ENCODE measurements around the gene IL12RB1. TPM values are rescaled to one million over a fixed set of nuclear protein-coding genes. Genes with fewer than 3 reads are reported as not detected.
A peak's percentile ranks its signal among the peaks of the same experiment; 100 is the strongest.

IL12RB1 gene
- total RNA-seq, 1 experiment from 2014 or later, result 0.36 TPM

GRCh38 chr19:18109733-18110608 is 23.2 kb upstream of the IL12RB1 start:
- Histone ChIP-seq H3K4me3 (ENCODE audit: low read depth in 2 of 2, low read length in 2 of 2) (peak overlapping the region; percentile 57 to 63), H3K36me3 (ENCODE audit: control insufficient read depth, insufficient read depth, low read length) (no peaks in the 10 kb centered on the region), H3K27ac (ENCODE audit: low read length) (0 out of 2 replicates have a peak overlapping the region, but pooled peaks have one; percentile 8), H3K27me3 (ENCODE audit: control insufficient read depth, insufficient read depth, low read length) (no peaks in the 10 kb centered on the region), H3K9me3 (ENCODE audit: control insufficient read depth, insufficient read depth, low read depth, low read length) (no peaks in the 10 kb centered on the region), H3K4me1 (ENCODE audit: control insufficient read depth, insufficient read depth, low read length) (0 out of 2 replicates have a peak, but pooled peaks cover 3% of the 10 kb centered on the region)
- no TSS peak for BruUV-seq (replicated peaks)
- TF ChIP-seq CTCF (IDR thresholded peaks at IDR 0.05), result no peak
- no peak for TF ChIP-seq TCF7L2 (IDR thresholded peaks at IDR 0.05; ENCODE audit: low read depth, low read length)
- TF ChIP-seq SIN3A (IDR thresholded peaks at IDR 0.05; ENCODE audit: borderline replicate concordance, insufficient read depth, low read depth, low read length), result no peak
- no peak for TF ChIP-seq POLR2AphosphoS5 (IDR thresholded peaks at IDR 0.05; ENCODE audit: low read depth, low read length)
- TF ChIP-seq, protein P1, sequence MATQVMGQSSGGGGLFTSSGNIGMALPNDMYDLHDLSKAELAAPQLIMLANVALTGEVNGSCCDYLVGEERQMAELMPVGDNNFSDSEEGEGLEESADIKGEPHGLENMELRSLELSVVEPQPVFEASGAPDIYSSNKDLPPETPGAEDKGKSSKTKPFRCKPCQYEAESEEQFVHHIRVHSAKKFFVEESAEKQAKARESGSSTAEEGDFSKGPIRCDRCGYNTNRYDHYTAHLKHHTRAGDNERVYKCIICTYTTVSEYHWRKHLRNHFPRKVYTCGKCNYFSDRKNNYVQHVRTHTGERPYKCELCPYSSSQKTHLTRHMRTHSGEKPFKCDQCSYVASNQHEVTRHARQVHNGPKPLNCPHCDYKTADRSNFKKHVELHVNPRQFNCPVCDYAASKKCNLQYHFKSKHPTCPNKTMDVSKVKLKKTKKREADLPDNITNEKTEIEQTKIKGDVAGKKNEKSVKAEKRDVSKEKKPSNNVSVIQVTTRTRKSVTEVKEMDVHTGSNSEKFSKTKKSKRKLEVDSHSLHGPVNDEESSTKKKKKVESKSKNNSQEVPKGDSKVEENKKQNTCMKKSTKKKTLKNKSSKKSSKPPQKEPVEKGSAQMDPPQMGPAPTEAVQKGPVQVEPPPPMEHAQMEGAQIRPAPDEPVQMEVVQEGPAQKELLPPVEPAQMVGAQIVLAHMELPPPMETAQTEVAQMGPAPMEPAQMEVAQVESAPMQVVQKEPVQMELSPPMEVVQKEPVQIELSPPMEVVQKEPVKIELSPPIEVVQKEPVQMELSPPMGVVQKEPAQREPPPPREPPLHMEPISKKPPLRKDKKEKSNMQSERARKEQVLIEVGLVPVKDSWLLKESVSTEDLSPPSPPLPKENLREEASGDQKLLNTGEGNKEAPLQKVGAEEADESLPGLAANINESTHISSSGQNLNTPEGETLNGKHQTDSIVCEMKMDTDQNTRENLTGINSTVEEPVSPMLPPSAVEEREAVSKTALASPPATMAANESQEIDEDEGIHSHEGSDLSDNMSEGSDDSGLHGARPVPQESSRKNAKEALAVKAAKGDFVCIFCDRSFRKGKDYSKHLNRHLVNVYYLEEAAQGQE (IDR thresholded peaks at IDR 0.05; ENCODE audit: insufficient read depth in 1 of 2, low read depth in 2 of 2, low read length in 1 of 2), result no peak
- DNase-seq (ENCODE audit: low read depth, low spot score) (no peak), ATAC-seq (peak; percentile 89)
- intact Hi-C loops (cut with micrococcal nuclease; ENCODE audit: unreplicated experiment) (loop anchor here (10.0 kb wide), 1 partner anchor 55 kb away; no protein-coding TSS in a partner anchor), in situ Hi-C loops (cut with HindIII; ENCODE audit: low pct_unique_long_range_greater_than_20kb, low sequenced_read_pairs) (no loop called here)
- POLR2A ChIA-PET, result interaction anchor here (0.6 kb wide), 2 partner anchors 31 to 172 kb away, joined by 3 to 5 read pairs; partner anchors contain the start of gene JUND
- CTCF ChIA-PET, result interaction anchor here (0.5 to 0.6 kb wide), 2 partner anchors 162 to 250 kb away, joined by 3 to 7 read pairs; partner anchors contain the start of gene RPL18A

- H3K27ac ChIP-seq (ENCODE audit: low read length), result 0 out of 2 replicates have a peak overlapping the region, but pooled peaks have one; percentile 8
- intact Hi-C loops (cut with micrococcal nuclease; ENCODE audit: unreplicated experiment), result no loop called here
- ATAC-seq (no peak), DNase-seq (ENCODE audit: low read depth, low spot score) (no peak)
- 0 out of 2 replicates have a peak, but pooled peaks cover 3% of the 10 kb centered on the region for H3K4me1 ChIP-seq (ENCODE audit: control insufficient read depth, insufficient read depth, low read length)
- H3K36me3 ChIP-seq (ENCODE audit: control insufficient read depth, insufficient read depth, low read length), result no peaks in the 10 kb centered on the region
- no TSS peak for BruUV-seq (replicated peaks)
- CTCF ChIA-PET, result interaction anchor here (0.6 to 0.7 kb wide), 2 partner anchors 22 to 146 kb away, joined by 3 to 4 read pairs; a partner anchor contains a TSS
- POLR2A ChIA-PET, result interaction anchor here (0.6 kb wide), 1 partner anchor 31 kb away, joined by 5 read pairs; no protein-coding TSS in a partner anchor
- TF ChIP-seq SIN3A (IDR thresholded peaks at IDR 0.05; ENCODE audit: borderline replicate concordance, insufficient read depth, low read depth, low read length), result no peak
- TF ChIP-seq POLR2AphosphoS5 (IDR thresholded peaks at IDR 0.05; ENCODE audit: low read depth, low read length), result no peak
- TF ChIP-seq, protein P1 (IDR thresholded peaks at IDR 0.05; ENCODE audit: insufficient read depth in 1 of 2, low read depth in 2 of 2, low read length in 1 of 2), result no peak
- TF ChIP-seq TCF7L2 (IDR thresholded peaks at IDR 0.05; ENCODE audit: low read depth, low read length), result no peak
- no peak for TF ChIP-seq CTCF (IDR thresholded peaks at IDR 0.05)
- no peaks in the 10 kb centered on the region for H3K9me3 ChIP-seq (ENCODE audit: control insufficient read depth, insufficient read depth, low read depth, low read length)
- in situ Hi-C loops (cut with HindIII; ENCODE audit: low pct_unique_long_range_greater_than_20kb, low sequenced_read_pairs), result no loop called here
- peak overlapping the region; percentile 57 to 63 for H3K4me3 ChIP-seq (ENCODE audit: low read depth in 2 of 2, low read length in 2 of 2)
- no peaks in the 10 kb centered on the region for H3K27me3 ChIP-seq (ENCODE audit: control insufficient read depth, insufficient read depth, low read length)
Measured at GRCh38 chr19:18109341-18109732, 22.6 kb upstream of the IL12RB1 start.
